Mesendoderm (in vitro differentiated cells): ENCODE data around the gene INO80E. TPM values are rescaled to one million over a fixed set of nuclear protein-coding genes. Genes with fewer than 3 reads are reported as not detected.

Experiments used
- DNase-seq: peaks from one replicate; pipeline ENCODE4 v3.0.0; 2013
- H2AK5ac ChIP-seq: 2 replicates; pipeline ENCODE4 v1.6.1; 2013; ENCODE audit warnings: low read length, inconsistent platforms
- H2BK120ac ChIP-seq: 2 replicates; pipeline ENCODE4 v1.6.1; 2013; ENCODE audit warnings: low read depth, mild to moderate bottlenecking, low read length, moderate library complexity, mixed read lengths
- H2BK15ac ChIP-seq: replicated peaks from 2 replicates; pipeline ENCODE4 v1.6.1; 2013; ENCODE audit warnings: low read depth, mild to moderate bottlenecking, moderate library complexity
- H2BK5ac ChIP-seq: 2 replicates; pipeline ENCODE4 v1.6.1; 2013; ENCODE audit warnings: low read length, inconsistent platforms
- H3K18ac ChIP-seq: 2 replicates; pipeline ENCODE4 v1.6.1; 2013; ENCODE audit warnings: mild to moderate bottlenecking, low read length, mixed read lengths
- H3K23ac ChIP-seq: one replicate; pipeline ENCODE4 v1.6.1; 2013; ENCODE audit warnings: low read length
- H3K27ac ChIP-seq: 2 replicates; pipeline ENCODE4 v1.5.1; 2013; ENCODE audit warnings: low read depth, mild to moderate bottlenecking, inconsistent platforms, low read length, moderate library complexity
- H3K27me3 ChIP-seq: 2 replicates; pipeline ENCODE4 v1.6.1; 2013; ENCODE audit warnings: low read length, control low read depth, mild to moderate bottlenecking, inconsistent platforms; ENCODE audit not compliant: insufficient read depth, poor library complexity
- H3K36me3 ChIP-seq: 2 replicates; pipeline ENCODE4 v1.6.1; 2013; ENCODE audit warnings: low read length, inconsistent platforms; ENCODE audit not compliant: control insufficient read depth, insufficient read depth
- H3K4ac ChIP-seq: one replicate; pipeline ENCODE4 v1.6.1; 2013; ENCODE audit warnings: low read depth, mild to moderate bottlenecking, low read length, moderate library complexity
- H3K4me1 ChIP-seq: 2 replicates; pipeline ENCODE4 v1.6.1; 2013; ENCODE audit warnings: low read depth, low read length, inconsistent platforms; ENCODE audit not compliant: control insufficient read depth
- H3K4me2 ChIP-seq: 2 replicates; pipeline ENCODE4 v1.6.1; 2013; ENCODE audit warnings: low read length
- H3K4me3 ChIP-seq: 2 replicates; pipeline ENCODE4 v1.5.1; 2013; ENCODE audit warnings: mild to moderate bottlenecking, low read length
- H3K56ac ChIP-seq: one replicate; pipeline ENCODE4 v1.6.1; 2013; ENCODE audit warnings: low read length
- H3K79me1 ChIP-seq: 2 replicates; pipeline ENCODE4 v1.6.1; 2013; ENCODE audit warnings: low read length, inconsistent platforms
- H3K79me2 ChIP-seq: 2 replicates; pipeline ENCODE4 v1.6.1; 2013; ENCODE audit warnings: mild to moderate bottlenecking, low read length; ENCODE audit not compliant: control insufficient read depth, insufficient read depth
- H3K9ac ChIP-seq: 2 replicates; pipeline ENCODE4 v1.6.1; 2013; ENCODE audit warnings: low read length, inconsistent platforms
- H4K5ac ChIP-seq: one replicate; pipeline ENCODE4 v1.6.1; 2013; ENCODE audit warnings: low read length
- H4K8ac ChIP-seq: one replicate; pipeline ENCODE4 v1.6.1; 2013; ENCODE audit warnings: low read depth, mild to moderate bottlenecking, control low read depth, low read length, moderate library complexity
- WGBS: extraction: QIAGEN DNeasy Blood & Tissue Kit; methylation state at CpG from one replicate; pipeline ENCODE4 v1.1.7; 2013; ENCODE audit warnings: low lambda C conversion rate, missing lambda C conversion rate; ENCODE audit not compliant: insufficient coverage; ENCODE audit errors: extremely low coverage; 5-methylcytosine and 5-hydroxymethylcytosine counted together
- polyA plus RNA-seq, 2 experiments: library from polyadenylated mRNA; stranded (reverse); fragments of 200-250 nt; gene quantifications; one replicate each; pipeline ENCODE4 v1.2.3, GENCODE V29; 2013

The INO80E gene, protein sequence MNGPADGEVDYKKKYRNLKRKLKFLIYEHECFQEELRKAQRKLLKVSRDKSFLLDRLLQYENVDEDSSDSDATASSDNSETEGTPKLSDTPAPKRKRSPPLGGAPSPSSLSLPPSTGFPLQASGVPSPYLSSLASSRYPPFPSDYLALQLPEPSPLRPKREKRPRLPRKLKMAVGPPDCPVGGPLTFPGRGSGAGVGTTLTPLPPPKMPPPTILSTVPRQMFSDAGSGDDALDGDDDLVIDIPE
- polyA plus RNA-seq (2013, experiment 1 of 2), result 73.7 TPM
- polyA plus RNA-seq (2013, experiment 2 of 2), result 74.0 TPM

DNA sequence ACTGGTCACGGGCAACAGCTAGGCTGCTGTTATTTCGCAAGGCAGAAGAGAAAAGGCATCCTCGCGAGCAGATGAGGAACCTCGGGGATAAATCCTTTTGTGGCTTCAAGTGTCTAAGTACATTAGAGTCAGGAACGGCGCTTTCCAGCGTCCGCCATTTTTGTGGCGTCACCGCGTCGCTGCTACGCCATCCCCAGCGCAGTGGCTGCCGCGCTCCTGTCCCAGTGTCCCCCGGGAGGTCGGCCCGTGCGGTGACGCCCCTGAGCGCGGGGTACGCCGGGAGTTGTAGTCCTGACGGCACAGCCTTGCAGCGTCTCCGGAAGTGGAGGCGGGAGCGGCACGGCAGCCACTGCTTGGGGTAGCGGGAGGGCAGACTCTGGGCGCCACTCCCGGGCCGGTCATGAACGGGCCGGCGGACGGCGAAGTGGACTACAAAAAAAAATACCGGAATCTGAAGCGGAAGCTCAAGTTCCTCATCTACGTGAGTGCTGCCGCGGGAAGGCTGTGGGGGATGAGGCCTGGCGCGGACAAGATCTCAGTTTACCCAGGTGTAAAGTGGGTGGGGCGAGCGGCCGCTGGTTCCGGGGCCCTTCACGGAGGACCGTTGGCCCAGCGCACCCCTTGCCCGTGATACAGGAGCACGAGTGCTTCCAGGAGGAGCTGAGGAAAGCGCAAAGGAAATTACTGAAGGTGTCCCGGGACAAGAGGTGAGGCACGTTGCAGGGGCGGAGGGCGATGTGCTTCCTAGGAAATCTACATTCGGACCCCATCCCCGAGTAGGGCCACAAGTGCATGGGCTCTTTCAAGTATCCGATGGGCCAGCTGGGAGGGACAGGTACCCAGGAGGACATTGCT, at the start of gene INO80E:
TSS of gene INO80E (plus strand) at position 331 of the 855 bp plus-strand sequence. CDS start at position 401, 70 bp downstream.
- Histone ChIP-seq H3K36me3 (peaks cover 2% of the 10 kb centered on the region), H3K79me1 (peaks cover 5% of the 10 kb centered on the region)
- no CpG with 5 or more reads among the region's 65 CpGs for WGBS

DNA sequence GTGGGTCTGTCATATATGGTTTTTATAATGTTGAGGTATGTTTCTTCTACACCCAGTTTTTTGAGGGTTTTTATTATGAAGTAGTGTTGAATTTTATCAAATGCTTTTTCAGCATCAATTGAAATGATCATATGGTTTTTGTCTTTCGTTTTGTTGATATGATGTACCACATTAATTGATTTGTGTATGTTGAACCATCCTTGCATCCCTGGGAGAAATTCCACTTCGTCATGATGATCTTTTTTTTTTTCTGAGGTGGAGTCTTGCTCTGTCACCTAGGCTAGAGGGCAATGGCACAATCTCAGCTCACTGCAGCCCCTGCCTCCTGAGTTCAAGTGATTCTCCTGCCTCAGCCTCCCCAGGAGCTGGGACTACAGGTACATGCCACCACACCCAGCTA, 48.1 kb upstream of the INO80E start:
- no peak overlapping the region for H3K27ac ChIP-seq
- no peak overlapping the region for H4K5ac ChIP-seq
- no peaks in the 10 kb centered on the region for H3K79me2 ChIP-seq
- H3K4me1 ChIP-seq, result no peaks in the 10 kb centered on the region
- H2BK120ac ChIP-seq, result no peak overlapping the region
- no CpG with 5 or more reads among the region's 2 CpGs for WGBS
- H3K4me3 ChIP-seq, result no peak overlapping the region
- H2BK15ac ChIP-seq, result no peak overlapping the region
- H3K9ac ChIP-seq, result no peak overlapping the region
- H3K79me1 ChIP-seq, result no peaks in the 10 kb centered on the region
- H2BK5ac ChIP-seq, result no peak overlapping the region
- H3K36me3 ChIP-seq, result no peaks in the 10 kb centered on the region
- no peak overlapping the region for H2AK5ac ChIP-seq
- H3K27me3 ChIP-seq, result no peaks in the 10 kb centered on the region
- H3K23ac ChIP-seq, result no peak overlapping the region
- no peak overlapping the region for H3K56ac ChIP-seq
- H3K4ac ChIP-seq, result no peak overlapping the region
- DNase-seq, result no peak
- H3K4me2 ChIP-seq, result no peak overlapping the region
- no peak overlapping the region for H3K18ac ChIP-seq
- H4K8ac ChIP-seq, result no peak overlapping the region

More for the DNA sequence above, at the start of gene INO80E:
- H2BK120ac ChIP-seq, result no peak within 1 kb of the TSS
- no peak within 1 kb of the TSS for H2BK15ac ChIP-seq
- H3K4me3 ChIP-seq, result peak within 1 kb of the TSS; percentile 95
- no peaks in the 10 kb centered on the region for H3K27me3 ChIP-seq
- peak within 1 kb of the TSS; percentile 99 for H3K56ac ChIP-seq
- peaks cover 2% of the 10 kb centered on the region for H3K4me1 ChIP-seq
- no peak within 1 kb of the TSS for H4K8ac ChIP-seq
- H2AK5ac ChIP-seq, result peak within 1 kb of the TSS; percentile 22
- H3K9ac ChIP-seq, result peak within 1 kb of the TSS; percentile 99
- peak within 1 kb of the TSS; percentile 99 for H3K4me2 ChIP-seq
- H3K23ac ChIP-seq, result peak within 1 kb of the TSS; percentile 1
- H3K79me2 ChIP-seq, result peaks cover 3% of the 10 kb centered on the region
- no peak within 1 kb of the TSS for H4K5ac ChIP-seq
- DNase-seq, result peak; percentile 98
- H3K4ac ChIP-seq, result peak within 1 kb of the TSS; percentile 89
- H2BK5ac ChIP-seq, result peak within 1 kb of the TSS; percentile 95
- peak within 1 kb of the TSS; percentile 62 for H3K18ac ChIP-seq
- peak within 1 kb of the TSS; percentile 39 for H3K27ac ChIP-seq

- no peaks in the 10 kb centered on the region for H3K4me1 ChIP-seq
- no peak overlapping the region for H3K4me2 ChIP-seq
- H3K79me1 ChIP-seq, result no peaks in the 10 kb centered on the region
- H3K36me3 ChIP-seq, result no peaks in the 10 kb centered on the region
- H2BK5ac ChIP-seq, result no peak overlapping the region
- H2AK5ac ChIP-seq, result no peak overlapping the region
- no peak overlapping the region for H2BK120ac ChIP-seq
- no peak overlapping the region for H3K56ac ChIP-seq
- no peak overlapping the region for H4K5ac ChIP-seq
- H3K4ac ChIP-seq, result no peak overlapping the region
- H3K27me3 ChIP-seq, result no peaks in the 10 kb centered on the region
- DNase-seq, result no peak
- H3K18ac ChIP-seq, result no peak overlapping the region
- no peak overlapping the region for H4K8ac ChIP-seq
- no peak overlapping the region for H3K4me3 ChIP-seq
- no peak overlapping the region for H3K23ac ChIP-seq
- no CpG with 5 or more reads among the region's 4 CpGs for WGBS
- no peak overlapping the region for H3K9ac ChIP-seq
- H3K27ac ChIP-seq, result no peak overlapping the region
- H3K79me2 ChIP-seq, result no peaks in the 10 kb centered on the region
- no peak overlapping the region for H2BK15ac ChIP-seq
Observed at GRCh38 chr16:29950806-29951461, 45.1 kb upstream of the INO80E start.

- Histone ChIP-seq H3K18ac (no peak overlapping the region), H3K36me3 (no peaks in the 10 kb centered on the region), H2BK5ac (no peak overlapping the region), H3K27ac (no peak overlapping the region), H3K56ac (no peak overlapping the region), H3K79me2 (no peaks in the 10 kb centered on the region), H3K27me3 (no peaks in the 10 kb centered on the region), H3K4ac (no peak overlapping the region), H2BK120ac (no peak overlapping the region), H2BK15ac (no peak overlapping the region), H3K4me3 (no peak overlapping the region), H3K4me2 (no peak overlapping the region), H4K8ac (no peak overlapping the region), H3K79me1 (no peaks in the 10 kb centered on the region), H3K4me1 (no peaks in the 10 kb centered on the region), H3K23ac (no peak overlapping the region), H2AK5ac (no peak overlapping the region), H4K5ac (no peak overlapping the region), H3K9ac (no peak overlapping the region)
- peak; percentile 18 for DNase-seq
- no CpG with 5 or more reads among the region's 8 CpGs for WGBS
Observed at GRCh38 chr16:29951625-29952365, 44.2 kb upstream of the INO80E start.

- Histone ChIP-seq H3K23ac (no peak overlapping the region), H3K79me2 (no peaks in the 10 kb centered on the region), H3K79me1 (no peaks in the 10 kb centered on the region), H2AK5ac (no peak overlapping the region), H3K18ac (no peak overlapping the region), H2BK5ac (no peak overlapping the region), H2BK120ac (no peak overlapping the region), H4K8ac (no peak overlapping the region), H3K4ac (no peak overlapping the region), H3K4me2 (no peak overlapping the region), H3K27me3 (no peaks in the 10 kb centered on the region), H3K4me3 (no peak overlapping the region), H2BK15ac (no peak overlapping the region), H3K27ac (no peak overlapping the region), H4K5ac (no peak overlapping the region), H3K4me1 (peaks cover 5% of the 10 kb centered on the region), H3K36me3 (no peaks in the 10 kb centered on the region), H3K9ac (no peak overlapping the region), H3K56ac (no peak overlapping the region)
- no peak for DNase-seq
- WGBS, result no CpG with 5 or more reads among the region's 5 CpGs
Observed at GRCh38 chr16:29958756-29959155, 37.3 kb upstream of the INO80E start.
